HepG2 (cell line): ENCODE data around the gene CGGBP1. TPM values are rescaled to one million over a fixed set of nuclear protein-coding genes. Genes with fewer than 3 reads are reported as not detected.

Source experiments
- ATAC-seq: fragments of 200-7000 bp; cut with Tn5 transposase; 3 replicates; pipeline ENCODE4 v1.9.1; 2020; ENCODE audit warnings: mild to moderate bottlenecking, moderate library complexity
- BruUV-seq: library from RNA; stranded (reverse); fragments of 400-500 nt; replicated peaks from 2 replicates; lab custom pipeline; 2021; lab: Mats Ljungman, UMichigan
- CTCF ChIA-PET: fragments of 300-600 bp; formaldehyde crosslinking; extraction: SDS; loops from one replicate; lab custom pipeline; 2021; ENCODE audit warnings: low total read pairs, inconsistent platforms, low intra/inter-chr PET ratio; lab: Yijun Ruan, JAX
- POLR2A ChIA-PET: fragments of 350-600 bp; sonication (Branson Sonifier 250); formaldehyde crosslinking; loops from one replicate; lab custom pipeline; 2020; ENCODE audit warnings: antibody characterized with exemption, inconsistent platforms; lab: Yijun Ruan, JAX
- DNase-seq: peaks from one replicate; pipeline ENCODE4 v3.0.0-alpha.2; 2015; ENCODE audit warnings: low spot score
- FAIRE-seq: peaks from 3 replicates; lab custom pipeline; 2011; peaks lifted over from hg19 to GRCh38; lab: Jason Lieb, UNC
- H2AFZ ChIP-seq: one replicate; pipeline ENCODE4 v1.6.1; 2011; ENCODE audit warnings: low read length, inconsistent platforms
- H3K27ac ChIP-seq: fragments of 300-600 bp; 3 replicates; pipeline ENCODE4 v1.8.0; 2011; ENCODE audit warnings: mixed run types, mild to moderate bottlenecking, mixed read lengths, low read length, inconsistent platforms; ENCODE audit not compliant: insufficient read depth; ENCODE audit errors: extremely low read length
- H3K27me3 ChIP-seq, 2 experiments: fragments of 200-600 bp in 1 of 2; 2 replicates in 1 of 2; 3 replicates in 1 of 2; pipeline versions ENCODE4 v1.6.0 to v1.8.0; 2011; ENCODE audit warnings: low read length in 2 of 2, mild to moderate bottlenecking in 2 of 2, moderate library complexity in 2 of 2, inconsistent platforms in 1 of 2; ENCODE audit not compliant: insufficient read depth in 2 of 2, control insufficient read depth in 1 of 2
- H3K36me3 ChIP-seq, 2 experiments: fragments of 200-600 bp in 1 of 2; replicated peaks in 1 of 2; 2 replicates in 1 of 2; 3 replicates in 1 of 2; pipeline versions ENCODE4 v1.5.1 to v1.8.0; 2011; ENCODE audit warnings: low read length in 2 of 2, inconsistent platforms in 1 of 2; ENCODE audit not compliant: insufficient read depth in 2 of 2, control insufficient read depth in 1 of 2
- H3K4me1 ChIP-seq: 2 replicates; pipeline ENCODE4 v1.5.1; 2012; ENCODE audit warnings: low read length, inconsistent platforms; ENCODE audit not compliant: insufficient read depth
- H3K4me2 ChIP-seq: 2 replicates; pipeline ENCODE4 v1.6.0; 2011; ENCODE audit warnings: low read depth, low read length, inconsistent platforms
- H3K4me3 ChIP-seq, 3 experiments: fragments of 200-600 bp in 1 of 3; sonication (generic), shearing (Covaris generic) in 1 of 3; replicated peaks in 1 of 3; 2 replicates each; pipeline ENCODE4 v1.5.1; 2011 to 2016; ENCODE audit warnings: low read length in 3 of 3, inconsistent platforms in 2 of 3, low read depth in 2 of 3, mild to moderate bottlenecking in 2 of 3, control low read depth in 1 of 3, mixed read lengths in 1 of 3; ENCODE audit not compliant: insufficient read depth in 1 of 3
- H3K79me2 ChIP-seq: one replicate; pipeline ENCODE4 v1.6.1; 2011; ENCODE audit warnings: low read length, inconsistent platforms; ENCODE audit not compliant: insufficient read depth
- H3K9ac ChIP-seq: 2 replicates; pipeline ENCODE4 v1.6.0; 2011; ENCODE audit warnings: mild to moderate bottlenecking, low read depth, low read length, inconsistent platforms; ENCODE audit not compliant: insufficient read depth
- H3K9me3 ChIP-seq: 2 replicates; pipeline ENCODE4 v1.5.1; 2012; ENCODE audit warnings: mild to moderate bottlenecking, low read length
- H4K20me1 ChIP-seq: 2 replicates; pipeline ENCODE4 v1.6.0; 2011; ENCODE audit warnings: inconsistent platforms, mild to moderate bottlenecking, low read length, moderate library complexity; ENCODE audit not compliant: insufficient read depth
- FOXJ3 ChIP-seq: sonication (generic); formaldehyde crosslinking; IDR thresholded peaks from 2 replicates; pipeline ENCODE4 v1.4.0; 2020; ENCODE audit warnings: missing genetic modification reagents, mild to moderate bottlenecking, borderline replicate concordance
- HHEX ChIP-seq: IDR thresholded peaks from 2 replicates; pipeline ENCODE4 v1.6.1; 2016; ENCODE audit warnings: control low read depth
- MBNL3 ChIP-seq: fragments of 250-450 bp; sonication (Bioruptor Pico); conservative IDR thresholded peaks from 2 replicates; pipeline ENCODE4 v1.8.0; 2022; ENCODE audit warnings: mild to moderate bottlenecking, inconsistent platforms
- MLLT10 ChIP-seq: sonication (generic); formaldehyde crosslinking; IDR thresholded peaks from 2 replicates; pipeline ENCODE4 v1.4.0; 2020; ENCODE audit warnings: missing genetic modification reagents
- XBP1 ChIP-seq: sonication (generic); formaldehyde crosslinking; IDR thresholded peaks from 2 replicates; pipeline ENCODE4 v1.5.0; 2020; ENCODE audit warnings: missing genetic modification reagents
- ZNF225 ChIP-seq: sonication (generic); formaldehyde crosslinking; IDR thresholded peaks from 2 replicates; pipeline ENCODE4 v1.4.0; 2020; ENCODE audit warnings: mild to moderate bottlenecking, missing genetic modification reagents
- ZNF260 ChIP-seq: sonication (generic); formaldehyde crosslinking; IDR thresholded peaks from 2 replicates; pipeline ENCODE4 v1.4.0; 2020; ENCODE audit warnings: missing genetic modification reagents, low read depth, mild to moderate bottlenecking, borderline replicate concordance
- ZNF263 ChIP-seq: sonication (generic); formaldehyde crosslinking; IDR thresholded peaks from 2 replicates; pipeline ENCODE4 v1.4.0; 2020; ENCODE audit warnings: missing genetic modification reagents
- ZNF446 ChIP-seq: sonication (generic); formaldehyde crosslinking; IDR thresholded peaks from 2 replicates; pipeline ENCODE4 v1.5.0; 2020; ENCODE audit warnings: mild to moderate bottlenecking, missing genetic modification reagents
- ZNF605 ChIP-seq: sonication (generic); formaldehyde crosslinking; IDR thresholded peaks from 2 replicates; pipeline ENCODE4 v1.8.0; 2022; ENCODE audit warnings: mild to moderate bottlenecking, missing genetic modification reagents
- WGBS: methylation state at CpG from one replicate; pipeline ENCODE4 v1.1.6; 2017; ENCODE audit warnings: low lambda C conversion rate; 5-methylcytosine and 5-hydroxymethylcytosine counted together
- in situ Hi-C: cut with HindIII; loops from 2 replicates; pipeline ENCODE4 v1.10.0; 2017; ENCODE audit warnings: low pct_unique_long_range_greater_than_20kb; ENCODE audit not compliant: extremely low pct_ligation_motif_present
- intact Hi-C: fragments of 100-400 bp; cut with micrococcal nuclease; formaldehyde crosslinking; loops from one replicate; pipeline ENCODE4 v1.10.0; 2022; ENCODE audit not compliant: unreplicated experiment
- polyA plus RNA-seq, 8 experiments: library from polyadenylated mRNA; depleted of rRNA in 3 of 8; stranded (reverse) in 7 of 8; unstranded in 1 of 8; fragments of >200 nt; fragmentation: Illumina TruSeq in 4 of 8; extraction: Trizol in 4 of 8; gene quantifications; 2 replicates each; pipeline versions ENCODE4 v1.2.1 to v1.2.3, GENCODE V29; 2011 to 2016; ENCODE audit warnings: low read depth in 4 of 8, missing spikeins in 1 of 8, mixed read lengths in 1 of 8; ENCODE audit not compliant: insufficient read depth in 1 of 8
- total RNA-seq, 5 experiments: library from RNA; depleted of rRNA; stranded (reverse); fragments of >200 nt; fragmentation: Illumina TruSeq; extraction: Trizol; gene quantifications; 2 replicates each; pipeline ENCODE4 v1.2.3, GENCODE V29; 2016; ENCODE audit warnings: low read depth in 1 of 5
- TF ChIP-seq, protein P1 (sequence below): sonication (generic); formaldehyde crosslinking; IDR thresholded peaks from 2 replicates; pipeline ENCODE4 v1.4.0; 2020; ENCODE audit warnings: mild to moderate bottlenecking, missing genetic modification reagents
- TF ChIP-seq, protein P2 (sequence below): sonication (generic); formaldehyde crosslinking; IDR thresholded peaks from 2 replicates; pipeline ENCODE4 v1.8.0; 2022; ENCODE audit warnings: mild to moderate bottlenecking, missing genetic modification reagents, moderate library complexity
- TF ChIP-seq, protein P3 (sequence below): sonication (generic); formaldehyde crosslinking; IDR thresholded peaks from 2 replicates; pipeline ENCODE4 v1.8.1; 2023; ENCODE audit warnings: mild to moderate bottlenecking, missing genetic modification reagents
- TF ChIP-seq, protein P4 (sequence below): sonication (generic); formaldehyde crosslinking; IDR thresholded peaks from 2 replicates; pipeline ENCODE4 v1.4.0; 2020; ENCODE audit warnings: missing genetic modification reagents, mild to moderate bottlenecking, borderline replicate concordance
- TF ChIP-seq, protein P5 (sequence below): conservative IDR thresholded peaks from 2 replicates; pipeline ENCODE4 v1.6.1; 2018; ENCODE audit warnings: missing genetic modification reagents

The CGGBP1 gene
- total and polyA plus RNA-seq, 2 of the 13 experiments (the other 11 are each of a cell fraction or from before 2014, with no cell fraction given), result 38.9 to 47.0 TPM

DNA sequence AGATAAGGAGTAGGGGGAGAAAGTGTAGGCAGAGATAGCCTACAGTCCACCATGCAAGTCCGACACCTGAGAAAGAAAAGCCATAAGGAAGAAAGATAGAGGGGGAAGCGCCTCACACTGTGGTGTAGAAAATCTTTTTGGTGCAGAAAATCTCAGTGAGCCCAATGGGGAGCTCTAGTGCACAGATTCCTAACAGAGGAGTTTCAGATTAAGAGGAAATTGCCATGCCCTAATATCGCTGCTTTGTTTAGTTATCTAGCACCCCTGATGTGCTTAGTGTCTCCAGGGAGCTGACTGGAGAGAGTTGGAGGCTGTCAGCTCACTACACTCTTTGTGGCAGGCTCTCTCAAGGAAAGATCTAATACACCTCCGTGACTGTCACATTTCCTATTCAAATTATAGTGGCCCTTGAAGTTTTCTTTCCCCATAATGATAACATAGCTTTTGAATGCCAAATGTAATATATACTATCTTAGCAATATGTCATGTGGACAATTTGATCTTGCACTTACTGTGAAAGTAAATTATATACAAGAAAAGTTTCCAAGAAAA, 33.7 kb downstream of the CGGBP1 start (continued):
- no peak for TF ChIP-seq HHEX (CRISPR knock-in tag)
- TF ChIP-seq FOXJ3, result no peak
- TF ChIP-seq ZNF225 (CRISPR knock-in tag), result no peak
- TF ChIP-seq ZNF260 (CRISPR knock-in tag), result no peak
- no peak for TF ChIP-seq XBP1
- no peak for TF ChIP-seq ZNF446 (CRISPR knock-in tag)
- TF ChIP-seq, all 625 proteins: peak for 0

DNA sequence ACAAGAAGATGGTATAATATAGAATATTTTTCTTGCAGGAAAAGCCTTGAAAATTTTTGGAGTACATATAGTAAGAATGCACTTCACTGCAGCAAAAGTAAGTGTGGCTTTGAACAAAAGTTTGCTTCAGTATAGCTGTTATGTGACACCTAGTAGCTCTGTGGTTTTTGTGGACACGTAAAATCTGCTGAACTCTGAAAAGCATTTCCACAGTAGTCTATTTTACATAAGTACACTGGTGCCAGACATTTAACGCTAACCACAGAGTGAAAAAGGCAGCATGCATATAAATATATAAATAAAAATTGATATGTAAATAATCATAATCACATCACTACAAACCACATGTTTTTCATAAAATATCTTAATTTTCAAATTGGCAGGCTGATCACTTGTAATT, 39.8 kb downstream of the CGGBP1 start:
- H3K4me1 ChIP-seq, result no peaks in the 10 kb centered on the region
- H3K79me2 ChIP-seq, result no peaks in the 10 kb centered on the region
- H3K27me3 ChIP-seq, result no peaks in the 10 kb centered on the region
- H4K20me1 ChIP-seq, result no peaks in the 10 kb centered on the region
- H3K9me3 ChIP-seq, result no peaks in the 10 kb centered on the region
- no peak overlapping the region for H3K9ac ChIP-seq
- no peaks in the 10 kb centered on the region for H3K36me3 ChIP-seq
- BruUV-seq, result no TSS peak
- H3K4me2 ChIP-seq, result no peak overlapping the region
- H2AFZ ChIP-seq, result no peak overlapping the region
- ChIA-PET CTCF (no interaction called here), POLR2A (no interaction called here)
- H3K27ac ChIP-seq, result no peak overlapping the region
- WGBS, result 32% methylated on average over 2 of the region's 2 CpGs
- no peak for ATAC-seq
- in situ Hi-C loops, result loop anchor here (25.0 kb wide), 1 partner anchor 707 kb away; no protein-coding TSS in a partner anchor
- intact Hi-C loops, result no loop called here
- DNase-seq, result no peak
- H3K4me3 ChIP-seq, result no peak overlapping the region
- FAIRE-seq, result no peak
- TF ChIP-seq, protein P1, sequence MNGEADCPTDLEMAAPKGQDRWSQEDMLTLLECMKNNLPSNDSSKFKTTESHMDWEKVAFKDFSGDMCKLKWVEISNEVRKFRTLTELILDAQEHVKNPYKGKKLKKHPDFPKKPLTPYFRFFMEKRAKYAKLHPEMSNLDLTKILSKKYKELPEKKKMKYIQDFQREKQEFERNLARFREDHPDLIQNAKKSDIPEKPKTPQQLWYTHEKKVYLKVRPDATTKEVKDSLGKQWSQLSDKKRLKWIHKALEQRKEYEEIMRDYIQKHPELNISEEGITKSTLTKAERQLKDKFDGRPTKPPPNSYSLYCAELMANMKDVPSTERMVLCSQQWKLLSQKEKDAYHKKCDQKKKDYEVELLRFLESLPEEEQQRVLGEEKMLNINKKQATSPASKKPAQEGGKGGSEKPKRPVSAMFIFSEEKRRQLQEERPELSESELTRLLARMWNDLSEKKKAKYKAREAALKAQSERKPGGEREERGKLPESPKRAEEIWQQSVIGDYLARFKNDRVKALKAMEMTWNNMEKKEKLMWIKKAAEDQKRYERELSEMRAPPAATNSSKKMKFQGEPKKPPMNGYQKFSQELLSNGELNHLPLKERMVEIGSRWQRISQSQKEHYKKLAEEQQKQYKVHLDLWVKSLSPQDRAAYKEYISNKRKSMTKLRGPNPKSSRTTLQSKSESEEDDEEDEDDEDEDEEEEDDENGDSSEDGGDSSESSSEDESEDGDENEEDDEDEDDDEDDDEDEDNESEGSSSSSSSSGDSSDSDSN (CRISPR knock-in tag), result no peak
- TF ChIP-seq, protein P2, sequence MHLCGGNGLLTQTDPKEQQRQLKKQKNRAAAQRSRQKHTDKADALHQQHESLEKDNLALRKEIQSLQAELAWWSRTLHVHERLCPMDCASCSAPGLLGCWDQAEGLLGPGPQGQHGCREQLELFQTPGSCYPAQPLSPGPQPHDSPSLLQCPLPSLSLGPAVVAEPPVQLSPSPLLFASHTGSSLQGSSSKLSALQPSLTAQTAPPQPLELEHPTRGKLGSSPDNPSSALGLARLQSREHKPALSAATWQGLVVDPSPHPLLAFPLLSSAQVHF (CRISPR knock-in tag), result no peak
- TF ChIP-seq ZNF263 (CRISPR knock-in tag) (no peak), MLLT10 (CRISPR knock-in tag) (no peak), ZNF605 (no peak), MBNL3 (CRISPR knock-in tag) (no peak)
- TF ChIP-seq, protein P3, sequence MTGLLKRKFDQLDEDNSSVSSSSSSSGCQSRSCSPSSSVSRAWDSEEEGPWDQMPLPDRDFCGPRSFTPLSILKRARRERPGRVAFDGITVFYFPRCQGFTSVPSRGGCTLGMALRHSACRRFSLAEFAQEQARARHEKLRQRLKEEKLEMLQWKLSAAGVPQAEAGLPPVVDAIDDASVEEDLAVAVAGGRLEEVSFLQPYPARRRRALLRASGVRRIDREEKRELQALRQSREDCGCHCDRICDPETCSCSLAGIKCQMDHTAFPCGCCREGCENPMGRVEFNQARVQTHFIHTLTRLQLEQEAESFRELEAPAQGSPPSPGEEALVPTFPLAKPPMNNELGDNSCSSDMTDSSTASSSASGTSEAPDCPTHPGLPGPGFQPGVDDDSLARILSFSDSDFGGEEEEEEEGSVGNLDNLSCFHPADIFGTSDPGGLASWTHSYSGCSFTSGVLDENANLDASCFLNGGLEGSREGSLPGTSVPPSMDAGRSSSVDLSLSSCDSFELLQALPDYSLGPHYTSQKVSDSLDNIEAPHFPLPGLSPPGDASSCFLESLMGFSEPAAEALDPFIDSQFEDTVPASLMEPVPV (CRISPR knock-in tag), result no peak
- TF ChIP-seq, protein P4, sequence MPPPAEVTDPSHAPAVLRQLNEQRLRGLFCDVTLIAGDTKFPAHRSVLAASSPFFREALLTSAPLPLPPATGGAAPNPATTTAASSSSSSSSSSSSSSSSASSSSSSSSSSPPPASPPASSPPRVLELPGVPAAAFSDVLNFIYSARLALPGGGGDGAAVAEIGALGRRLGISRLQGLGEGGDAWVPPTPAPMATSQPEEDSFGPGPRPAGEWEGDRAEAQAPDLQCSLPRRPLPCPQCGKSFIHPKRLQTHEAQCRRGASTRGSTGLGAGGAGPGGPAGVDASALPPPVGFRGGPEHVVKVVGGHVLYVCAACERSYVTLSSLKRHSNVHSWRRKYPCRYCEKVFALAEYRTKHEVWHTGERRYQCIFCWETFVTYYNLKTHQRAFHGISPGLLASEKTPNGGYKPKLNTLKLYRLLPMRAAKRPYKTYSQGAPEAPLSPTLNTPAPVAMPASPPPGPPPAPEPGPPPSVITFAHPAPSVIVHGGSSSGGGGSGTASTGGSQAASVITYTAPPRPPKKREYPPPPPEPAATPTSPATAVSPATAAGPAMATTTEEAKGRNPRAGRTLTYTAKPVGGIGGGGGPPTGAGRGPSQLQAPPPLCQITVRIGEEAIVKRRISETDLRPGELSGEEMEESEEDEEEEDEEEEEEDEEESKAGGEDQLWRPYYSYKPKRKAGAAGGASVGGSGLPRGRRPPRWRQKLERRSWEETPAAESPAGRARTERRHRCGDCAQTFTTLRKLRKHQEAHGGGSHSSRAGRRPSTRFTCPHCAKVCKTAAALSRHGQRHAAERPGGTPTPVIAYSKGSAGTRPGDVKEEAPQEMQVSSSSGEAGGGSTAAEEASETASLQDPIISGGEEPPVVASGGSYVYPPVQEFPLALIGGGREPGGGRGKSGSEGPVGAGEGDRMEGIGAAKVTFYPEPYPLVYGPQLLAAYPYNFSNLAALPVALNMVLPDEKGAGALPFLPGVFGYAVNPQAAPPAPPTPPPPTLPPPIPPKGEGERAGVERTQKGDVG (CRISPR knock-in tag), result no peak
- TF ChIP-seq, protein P5, sequence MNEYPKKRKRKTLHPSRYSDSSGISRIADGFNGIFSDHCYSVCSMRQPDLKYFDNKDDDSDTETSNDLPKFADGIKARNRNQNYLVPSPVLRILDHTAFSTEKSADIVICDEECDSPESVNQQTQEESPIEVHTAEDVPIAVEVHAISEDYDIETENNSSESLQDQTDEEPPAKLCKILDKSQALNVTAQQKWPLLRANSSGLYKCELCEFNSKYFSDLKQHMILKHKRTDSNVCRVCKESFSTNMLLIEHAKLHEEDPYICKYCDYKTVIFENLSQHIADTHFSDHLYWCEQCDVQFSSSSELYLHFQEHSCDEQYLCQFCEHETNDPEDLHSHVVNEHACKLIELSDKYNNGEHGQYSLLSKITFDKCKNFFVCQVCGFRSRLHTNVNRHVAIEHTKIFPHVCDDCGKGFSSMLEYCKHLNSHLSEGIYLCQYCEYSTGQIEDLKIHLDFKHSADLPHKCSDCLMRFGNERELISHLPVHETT, result no peak
